Measurements from ENCODE around the gene FRS2.

FRS2 gene

DNA sequence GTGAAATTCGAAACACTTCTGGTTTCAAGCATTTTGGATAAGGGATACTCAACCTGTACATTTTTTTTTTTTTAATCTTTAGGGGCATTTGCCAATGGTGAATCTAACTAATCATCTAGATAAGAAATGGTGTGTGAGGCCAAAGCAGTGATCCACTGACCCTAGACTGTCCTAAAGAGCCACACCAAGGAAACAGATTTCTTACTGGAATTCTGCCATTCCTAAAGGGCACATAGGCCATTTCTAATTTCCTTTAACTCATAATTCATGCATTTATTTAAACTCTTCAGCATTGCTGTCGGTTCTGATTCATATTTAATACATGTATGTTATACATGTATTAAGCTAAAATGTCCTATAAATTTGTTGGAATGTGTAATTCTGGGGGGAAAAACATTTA, 47.2 kb downstream of the FRS2 start:
- TF ChIP-seq SIN3A (IDR thresholded peaks at IDR 0.05; ENCODE audit: borderline replicate concordance, insufficient read depth, low read length), result no peak
- no peak for TF ChIP-seq TAF1 (IDR thresholded peaks at IDR 0.05; ENCODE audit: borderline replicate concordance, insufficient read depth, low read length)
- TF ChIP-seq POLR2AphosphoS5 (IDR thresholded peaks at IDR 0.05; ENCODE audit: low read depth, low read length), result no peak
- TF ChIP-seq, protein P1, sequence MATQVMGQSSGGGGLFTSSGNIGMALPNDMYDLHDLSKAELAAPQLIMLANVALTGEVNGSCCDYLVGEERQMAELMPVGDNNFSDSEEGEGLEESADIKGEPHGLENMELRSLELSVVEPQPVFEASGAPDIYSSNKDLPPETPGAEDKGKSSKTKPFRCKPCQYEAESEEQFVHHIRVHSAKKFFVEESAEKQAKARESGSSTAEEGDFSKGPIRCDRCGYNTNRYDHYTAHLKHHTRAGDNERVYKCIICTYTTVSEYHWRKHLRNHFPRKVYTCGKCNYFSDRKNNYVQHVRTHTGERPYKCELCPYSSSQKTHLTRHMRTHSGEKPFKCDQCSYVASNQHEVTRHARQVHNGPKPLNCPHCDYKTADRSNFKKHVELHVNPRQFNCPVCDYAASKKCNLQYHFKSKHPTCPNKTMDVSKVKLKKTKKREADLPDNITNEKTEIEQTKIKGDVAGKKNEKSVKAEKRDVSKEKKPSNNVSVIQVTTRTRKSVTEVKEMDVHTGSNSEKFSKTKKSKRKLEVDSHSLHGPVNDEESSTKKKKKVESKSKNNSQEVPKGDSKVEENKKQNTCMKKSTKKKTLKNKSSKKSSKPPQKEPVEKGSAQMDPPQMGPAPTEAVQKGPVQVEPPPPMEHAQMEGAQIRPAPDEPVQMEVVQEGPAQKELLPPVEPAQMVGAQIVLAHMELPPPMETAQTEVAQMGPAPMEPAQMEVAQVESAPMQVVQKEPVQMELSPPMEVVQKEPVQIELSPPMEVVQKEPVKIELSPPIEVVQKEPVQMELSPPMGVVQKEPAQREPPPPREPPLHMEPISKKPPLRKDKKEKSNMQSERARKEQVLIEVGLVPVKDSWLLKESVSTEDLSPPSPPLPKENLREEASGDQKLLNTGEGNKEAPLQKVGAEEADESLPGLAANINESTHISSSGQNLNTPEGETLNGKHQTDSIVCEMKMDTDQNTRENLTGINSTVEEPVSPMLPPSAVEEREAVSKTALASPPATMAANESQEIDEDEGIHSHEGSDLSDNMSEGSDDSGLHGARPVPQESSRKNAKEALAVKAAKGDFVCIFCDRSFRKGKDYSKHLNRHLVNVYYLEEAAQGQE (IDR thresholded peaks at IDR 0.05; ENCODE audit: insufficient read depth in 1 of 2, low read depth in 2 of 2, low read length in 2 of 2), result no peak
- no peak for TF ChIP-seq FOXP2 (optimal IDR thresholded peaks at IDR 0.05; ENCODE audit: borderline replicate concordance, extremely low read depth, extremely low read length, insufficient read depth)

DNA sequence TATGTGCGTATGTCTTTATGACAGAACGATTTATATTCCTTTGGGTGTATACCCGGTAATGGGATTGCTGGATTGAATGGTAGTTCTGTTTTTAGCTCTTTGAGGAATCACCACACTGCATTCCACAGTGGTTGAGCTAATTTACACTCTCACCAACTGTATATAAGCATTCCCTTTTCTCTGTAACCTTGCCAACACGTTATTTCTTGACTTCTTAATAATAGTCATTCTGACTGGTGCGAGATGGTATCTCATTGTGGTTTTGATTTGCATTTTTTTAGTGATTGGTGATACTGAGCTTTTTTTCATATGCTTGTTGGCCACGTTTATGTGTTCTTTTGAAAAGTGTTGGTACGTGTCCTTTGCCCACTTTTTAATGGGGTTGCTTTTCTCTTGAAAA, 49.7 kb downstream of the FRS2 start:
- TF ChIP-seq SIN3A (IDR thresholded peaks at IDR 0.05; ENCODE audit: borderline replicate concordance, insufficient read depth, low read length), result no peak
- TF ChIP-seq FOXP2 (optimal IDR thresholded peaks at IDR 0.05; ENCODE audit: borderline replicate concordance, extremely low read depth, extremely low read length, insufficient read depth), result no peak
- TF ChIP-seq, protein P1 (IDR thresholded peaks at IDR 0.05; ENCODE audit: insufficient read depth in 1 of 2, low read depth in 2 of 2, low read length in 2 of 2), result no peak
- no peak for TF ChIP-seq POLR2AphosphoS5 (IDR thresholded peaks at IDR 0.05; ENCODE audit: low read depth, low read length)
- TF ChIP-seq TAF1 (IDR thresholded peaks at IDR 0.05; ENCODE audit: borderline replicate concordance, insufficient read depth, low read length), result no peak

- TF ChIP-seq FOXP2 (optimal IDR thresholded peaks at IDR 0.05; ENCODE audit: borderline replicate concordance, extremely low read depth, extremely low read length, insufficient read depth) (no peak), SIN3A (IDR thresholded peaks at IDR 0.05; ENCODE audit: borderline replicate concordance, insufficient read depth, low read length) (no peak), TAF1 (IDR thresholded peaks at IDR 0.05; ENCODE audit: borderline replicate concordance, insufficient read depth, low read length) (no peak), POLR2AphosphoS5 (IDR thresholded peaks at IDR 0.05; ENCODE audit: low read depth, low read length) (no peak)
- TF ChIP-seq, protein P1 (IDR thresholded peaks at IDR 0.05; ENCODE audit: insufficient read depth in 1 of 2, low read depth in 2 of 2, low read length in 2 of 2), result no peak
Measured at GRCh38 chr12:69523433-69524330, 53.5 kb downstream of the FRS2 start.

GRCh38 chr12:69524331-69524630, 54.1 kb downstream of the FRS2 start:
- no peak for TF ChIP-seq SIN3A (IDR thresholded peaks at IDR 0.05; ENCODE audit: borderline replicate concordance, insufficient read depth, low read length)
- TF ChIP-seq, protein P1 (IDR thresholded peaks at IDR 0.05; ENCODE audit: insufficient read depth in 1 of 2, low read depth in 2 of 2, low read length in 2 of 2), result no peak
- no peak for TF ChIP-seq TAF1 (IDR thresholded peaks at IDR 0.05; ENCODE audit: borderline replicate concordance, insufficient read depth, low read length)
- TF ChIP-seq POLR2AphosphoS5 (IDR thresholded peaks at IDR 0.05; ENCODE audit: low read depth, low read length), result no peak
- no peak for TF ChIP-seq FOXP2 (optimal IDR thresholded peaks at IDR 0.05; ENCODE audit: borderline replicate concordance, extremely low read depth, extremely low read length, insufficient read depth)

Data from PFSK-1 (cell line).